Pancreas (tissue), 10 donors: Measurements from ENCODE around the gene AGXT2. TPM values are rescaled to one million over a fixed set of nuclear protein-coding genes. Genes with fewer than 3 reads are reported as not detected.

ENCODE experiments used
- ATAC-seq, 4 donors: fragments of 200-7000 bp; cut with Tn5 transposase; one replicate each; pipeline versions ENCODE4 v1.8.0 to v1.9.1; 2020; ENCODE audit warnings: mild to moderate bottlenecking in 4 of 4, moderate library complexity in 4 of 4
- DNase-seq, 6 donors: peaks; one replicate each; pipeline ENCODE4 v3.0.0-alpha.2; 2020
- FAIRE-seq: peaks from 2 replicates; lab custom pipeline; 2012; peaks lifted over from hg19 to GRCh38; lab: Jason Lieb, UNC
- H3K27ac ChIP-seq, 4 donors: fragments of 200-600 bp; sonication (generic); 1 replicate in 3 of 4; 2 replicates in 1 of 4; pipeline versions ENCODE4 v1.5.0 to v1.8.0; 2020
- H3K27me3 ChIP-seq, 4 donors: fragments of 200-600 bp; one replicate each; pipeline ENCODE4 v1.8.0; 2021
- H3K36me3 ChIP-seq, 3 donors: fragments of 200-600 bp; sonication (generic) in 1 of 3; one replicate each; pipeline versions ENCODE4 v1.5.0 to v1.8.0; 2020 to 2021
- H3K4me1 ChIP-seq, 3 donors: fragments of 200-600 bp; one replicate each; pipeline ENCODE4 v1.8.0; 2021
- H3K4me3 ChIP-seq, 4 donors: fragments of 200-600 bp; sonication (generic) in 2 of 4; one replicate each; pipeline versions ENCODE4 v1.5.0 to v1.8.0; 2020 to 2021
- H3K9me3 ChIP-seq, 4 donors: fragments of 200-600 bp; one replicate each; pipeline ENCODE4 v1.8.0; 2021
- WGBS, 2 donors: extraction: QIAGEN DNeasy Blood & Tissue Kit; methylation state at CpG; one replicate each; pipeline ENCODE4 v1.1.7; 2013; 5-methylcytosine and 5-hydroxymethylcytosine counted together
- intact Hi-C, 3 donors: fragments of 100-400 bp; cut with DNase I; formaldehyde crosslinking; loops; one replicate each; pipeline versions ENCODE4 v1.11.1 to v1.14.2; 2022
- polyA plus RNA-seq, 2 donors: library from polyadenylated mRNA; stranded (reverse); fragments of 200-250 nt; gene quantifications; one replicate each; pipeline ENCODE4 v1.2.3, GENCODE V29; 2013
- total RNA-seq, 6 donors: library from RNA; stranded (reverse); fragmentation: NEBNext Ultra II Directional in 4 of 6; extraction: Animal tissue kit (Norgen Biotek cat#: 25700) in 4 of 6; gene quantifications; one replicate each; pipeline versions ENCODE4 v1.2.1 to v1.2.4, GENCODE V29; 2021 to 2023
- TF ChIP-seq, protein P1 (sequence below), 4 donors: fragments of 200-600 bp; sonication (generic) in 3 of 4; IDR thresholded peaks; one replicate each; pipeline versions ENCODE4 v1.5.0 to v1.8.0; 2021; ENCODE audit warnings: antibody characterized with exemption in 4 of 4
- donor health status: healthy with polysubstance abuse.
- donor health status: DM: no; HTN: no; CAD: no; lungs with moderate emphysema.
- donor health status: DM: no; HTN: no; CAD: no.
- donor health status: control.
- donor health status: control.
- donor health status: Bipolar disorder and iron deficiency.
- donor health status: DM: yes; HTN: yes; CAD: no.
- donor health status: DM: no; HTN: no; CAD: no.
- donor health status: DM: no; HTN: no; CAD: no.
- donor health status: DM: yes; HTN: yes; CAD: no.

AGXT2 gene
- total and polyA plus RNA-seq, 8 donors, result not detected

DNA sequence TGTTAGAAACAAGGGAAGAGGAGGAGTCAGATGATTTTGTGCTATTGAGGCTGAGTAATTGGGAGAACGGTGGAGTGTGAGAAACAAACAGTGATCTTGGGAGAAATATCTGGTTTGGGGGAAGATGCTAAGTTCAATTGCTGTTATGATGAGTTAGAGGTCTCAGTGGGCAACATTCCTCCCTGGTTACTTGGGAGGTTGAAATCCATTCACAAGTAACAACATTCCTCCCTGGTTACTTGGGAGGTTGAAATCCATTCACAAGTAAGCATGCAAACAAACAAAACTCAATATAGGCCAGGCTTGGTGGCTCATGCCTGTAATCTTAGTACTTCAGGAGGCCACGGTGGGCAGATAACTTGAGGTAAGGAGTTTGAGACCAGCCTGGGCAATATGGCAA lies 38.7 kb downstream of the AGXT2 start:
- no peaks in the 10 kb centered on the region for H3K4me1 ChIP-seq
- no peak overlapping the region for H3K4me3 ChIP-seq
- TF ChIP-seq, protein P1, sequence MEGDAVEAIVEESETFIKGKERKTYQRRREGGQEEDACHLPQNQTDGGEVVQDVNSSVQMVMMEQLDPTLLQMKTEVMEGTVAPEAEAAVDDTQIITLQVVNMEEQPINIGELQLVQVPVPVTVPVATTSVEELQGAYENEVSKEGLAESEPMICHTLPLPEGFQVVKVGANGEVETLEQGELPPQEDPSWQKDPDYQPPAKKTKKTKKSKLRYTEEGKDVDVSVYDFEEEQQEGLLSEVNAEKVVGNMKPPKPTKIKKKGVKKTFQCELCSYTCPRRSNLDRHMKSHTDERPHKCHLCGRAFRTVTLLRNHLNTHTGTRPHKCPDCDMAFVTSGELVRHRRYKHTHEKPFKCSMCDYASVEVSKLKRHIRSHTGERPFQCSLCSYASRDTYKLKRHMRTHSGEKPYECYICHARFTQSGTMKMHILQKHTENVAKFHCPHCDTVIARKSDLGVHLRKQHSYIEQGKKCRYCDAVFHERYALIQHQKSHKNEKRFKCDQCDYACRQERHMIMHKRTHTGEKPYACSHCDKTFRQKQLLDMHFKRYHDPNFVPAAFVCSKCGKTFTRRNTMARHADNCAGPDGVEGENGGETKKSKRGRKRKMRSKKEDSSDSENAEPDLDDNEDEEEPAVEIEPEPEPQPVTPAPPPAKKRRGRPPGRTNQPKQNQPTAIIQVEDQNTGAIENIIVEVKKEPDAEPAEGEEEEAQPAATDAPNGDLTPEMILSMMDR (IDR thresholded peaks at IDR 0.05), result no peak
- ATAC-seq (no peak), FAIRE-seq (no peak), DNase-seq (no peak)
- intact Hi-C loops, result no loop called here
- 73 to 77% methylated on average over 2 of the region's 2 CpGs for WGBS, 2 donors
- H3K9me3 ChIP-seq, result no peaks in the 10 kb centered on the region
- H3K36me3 ChIP-seq, result no peaks in the 10 kb centered on the region
- H3K27ac ChIP-seq, result no peak overlapping the region
- H3K27me3 ChIP-seq, result no peaks in the 10 kb centered on the region

DNA sequence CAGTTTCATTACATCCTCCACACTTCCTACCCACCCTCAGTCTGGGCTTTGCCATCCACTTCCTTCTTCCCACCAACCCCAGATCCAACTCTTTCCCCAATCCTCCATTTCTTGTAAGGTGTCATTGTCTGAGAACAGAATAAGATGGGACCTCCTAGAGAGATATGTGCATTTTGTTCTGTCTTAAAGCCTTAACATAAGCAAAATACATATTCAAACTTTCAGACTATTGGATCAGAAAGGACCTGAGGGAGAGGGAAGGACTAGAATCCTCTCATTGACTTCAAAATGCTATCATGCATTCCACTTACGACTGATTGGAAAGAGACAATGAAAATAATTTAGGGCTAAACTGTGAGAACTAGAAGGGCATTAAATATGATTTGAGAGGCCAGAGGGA lies 43.0 kb downstream of the AGXT2 start:
- FAIRE-seq (no peak), ATAC-seq (no peak), DNase-seq (no peak)
- 80 to 84% methylated on average over 1 of the region's 1 CpG for WGBS, 2 donors
- intact Hi-C loops, result loop anchor here in 1 of 3 donors (5.0 kb wide), 1 partner anchor 517 kb away; no protein-coding TSS in a partner anchor
- Histone ChIP-seq H3K27ac (no peak overlapping the region), H3K4me3 (no peak overlapping the region), H3K27me3 (peaks cover 0 to 3% (median 0%) of the 10 kb centered on the region in 4 donors), H3K4me1 (no peaks in the 10 kb centered on the region), H3K9me3 (no peaks in the 10 kb centered on the region), H3K36me3 (no peaks in the 10 kb centered on the region)
- TF ChIP-seq, protein P1 (IDR thresholded peaks at IDR 0.05), result no peak

DNA sequence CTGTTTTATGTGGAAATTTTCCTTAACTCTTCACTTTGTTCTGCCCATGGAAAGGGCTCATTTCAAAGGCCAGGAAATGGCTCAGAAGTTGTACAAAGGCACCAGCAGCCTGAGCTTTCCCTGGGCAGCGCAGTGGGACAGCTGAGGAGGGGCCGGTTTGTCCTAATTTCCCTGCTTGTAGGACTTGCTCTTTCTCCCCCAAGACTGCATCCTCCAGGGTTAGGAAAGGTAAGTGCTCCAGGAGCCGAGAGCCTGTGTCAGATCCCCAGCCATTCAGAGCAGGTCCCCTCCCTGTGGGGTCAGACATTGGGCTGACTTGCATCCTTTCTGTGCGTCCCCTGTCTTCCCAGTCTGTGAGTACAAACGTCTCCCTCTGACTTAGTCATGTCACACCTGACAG lies 43.5 kb downstream of the AGXT2 start:
- intact Hi-C loops, result loop anchor here in 1 of 3 donors (5.0 kb wide), 1 partner anchor 517 kb away; no protein-coding TSS in a partner anchor
- TF ChIP-seq, protein P1 (IDR thresholded peaks at IDR 0.05), result no peak
- Histone ChIP-seq H3K4me1 (no peaks in the 10 kb centered on the region), H3K4me3 (no peak overlapping the region), H3K36me3 (no peaks in the 10 kb centered on the region), H3K27me3 (peaks cover 0 to 3% (median 0%) of the 10 kb centered on the region in 4 donors), H3K9me3 (no peaks in the 10 kb centered on the region), H3K27ac (no peak overlapping the region)
- WGBS, 2 donors, result 57 to 68% methylated on average over 5 of the region's 5 CpGs
- no peak for ATAC-seq
- DNase-seq, result no peak
- no peak for FAIRE-seq

DNA sequence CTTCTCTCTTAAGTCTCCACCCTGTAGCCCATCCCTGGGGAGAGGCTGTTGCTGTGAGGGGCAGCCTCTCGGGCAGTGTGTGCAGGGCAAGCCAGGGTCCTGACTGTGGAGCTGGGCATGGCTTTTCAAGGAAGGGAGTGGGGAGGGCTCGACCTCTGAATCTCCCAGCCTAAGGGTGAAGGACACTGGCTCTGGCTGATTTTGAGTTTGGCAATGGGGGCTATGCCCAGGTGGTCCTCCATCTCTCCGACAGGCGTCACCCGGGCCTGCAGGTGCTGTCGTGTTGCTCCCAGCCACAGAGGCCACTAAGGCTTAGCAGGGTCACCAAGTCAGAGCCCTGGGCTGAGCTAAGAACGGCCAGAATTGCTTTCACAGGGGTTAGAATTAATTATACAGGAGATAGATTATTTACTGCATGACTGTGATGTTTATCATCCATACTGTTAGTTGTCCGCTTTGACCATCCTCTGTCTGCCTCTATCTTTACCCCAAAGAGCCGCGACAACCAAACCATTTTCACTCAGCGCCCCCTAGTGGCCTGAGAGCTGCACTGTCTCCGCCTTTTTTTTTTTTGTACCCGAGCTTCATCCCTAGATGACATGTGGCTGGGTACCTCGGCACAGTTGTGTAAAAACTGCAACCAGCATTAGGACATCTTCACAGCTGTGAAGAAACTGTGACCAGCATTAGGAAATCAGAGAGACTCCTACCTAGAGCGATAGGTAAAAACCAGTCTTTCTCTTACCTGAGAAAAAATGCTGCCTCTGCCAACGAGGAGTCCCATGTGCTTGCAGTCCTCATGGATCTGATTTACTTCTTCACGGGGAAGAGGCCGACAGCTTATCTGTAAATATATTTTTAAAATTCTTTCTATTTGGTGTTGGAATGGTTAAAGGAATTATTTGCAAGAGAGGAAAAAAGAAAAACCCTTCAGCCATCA lies 44.5 kb downstream of the AGXT2 start:
- TF ChIP-seq, protein P1 (IDR thresholded peaks at IDR 0.05), result peak; percentile 62 to 89 (median 78)
- WGBS, 2 donors, result 25 to 32% methylated on average over 18 of the region's 18 CpGs
- FAIRE-seq (no peak), ATAC-seq (peak in 3 of 4 donors; percentile 79 to 86 (median 84)), DNase-seq (peak in 5 of 6 donors; percentile 13 to 80 (median 44))
- no peaks in the 10 kb centered on the region for H3K36me3 ChIP-seq
- no peak overlapping the region for H3K27ac ChIP-seq
- intact Hi-C loops, result loop anchor here in 1 of 3 donors (5.0 kb wide), 1 partner anchor 516 kb away; no protein-coding TSS in a partner anchor
- peaks cover 0 to 3% (median 0%) of the 10 kb centered on the region in 4 donors for H3K27me3 ChIP-seq
- no peaks in the 10 kb centered on the region for H3K9me3 ChIP-seq
- H3K4me1 ChIP-seq, result no peaks in the 10 kb centered on the region
- no peak overlapping the region for H3K4me3 ChIP-seq
